HL-60 (cell line): ENCODE results near the gene KY.

Experiments
- POLR2AphosphoS5 ChIP-seq: IDR thresholded peaks from 2 replicates; pipeline ENCODE4 v1.6.1; 2012; ENCODE audit warnings: low read depth
- TF ChIP-seq, protein P1 (sequence below): IDR thresholded peaks from one replicate; pipeline ENCODE4 v1.5.1; 2011; ENCODE audit warnings: low read length, control low read depth, inconsistent platforms; ENCODE audit not compliant: insufficient read depth

DNA sequence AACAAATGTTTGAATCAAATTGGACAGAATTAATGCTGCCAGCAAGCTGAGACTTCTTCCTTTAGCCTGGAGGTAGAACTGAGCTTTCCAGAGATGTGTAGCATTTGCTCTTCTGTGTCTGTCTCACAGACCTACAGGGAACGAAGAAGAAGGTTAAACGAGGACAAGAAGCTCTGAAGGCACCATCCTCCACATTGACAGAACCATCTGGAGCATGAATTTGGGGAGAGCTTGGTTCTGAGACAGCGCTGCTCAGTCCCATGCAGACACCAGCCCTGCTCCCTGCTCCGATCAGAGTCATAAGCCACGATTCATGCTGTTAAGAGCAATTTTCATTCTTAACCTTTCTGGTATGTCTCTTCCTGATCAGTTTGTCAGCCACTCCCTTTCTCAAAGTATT, 7.7 kb upstream of the KY start:
- no peak for TF ChIP-seq POLR2AphosphoS5
- TF ChIP-seq, protein P1, sequence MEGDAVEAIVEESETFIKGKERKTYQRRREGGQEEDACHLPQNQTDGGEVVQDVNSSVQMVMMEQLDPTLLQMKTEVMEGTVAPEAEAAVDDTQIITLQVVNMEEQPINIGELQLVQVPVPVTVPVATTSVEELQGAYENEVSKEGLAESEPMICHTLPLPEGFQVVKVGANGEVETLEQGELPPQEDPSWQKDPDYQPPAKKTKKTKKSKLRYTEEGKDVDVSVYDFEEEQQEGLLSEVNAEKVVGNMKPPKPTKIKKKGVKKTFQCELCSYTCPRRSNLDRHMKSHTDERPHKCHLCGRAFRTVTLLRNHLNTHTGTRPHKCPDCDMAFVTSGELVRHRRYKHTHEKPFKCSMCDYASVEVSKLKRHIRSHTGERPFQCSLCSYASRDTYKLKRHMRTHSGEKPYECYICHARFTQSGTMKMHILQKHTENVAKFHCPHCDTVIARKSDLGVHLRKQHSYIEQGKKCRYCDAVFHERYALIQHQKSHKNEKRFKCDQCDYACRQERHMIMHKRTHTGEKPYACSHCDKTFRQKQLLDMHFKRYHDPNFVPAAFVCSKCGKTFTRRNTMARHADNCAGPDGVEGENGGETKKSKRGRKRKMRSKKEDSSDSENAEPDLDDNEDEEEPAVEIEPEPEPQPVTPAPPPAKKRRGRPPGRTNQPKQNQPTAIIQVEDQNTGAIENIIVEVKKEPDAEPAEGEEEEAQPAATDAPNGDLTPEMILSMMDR: no peak
